HS-5 (cell line): ENCODE data around the gene CASP2.

ENCODE experiments used
- DNase-seq: peaks from one replicate; pipeline ENCODE4 v3.0.0-alpha.2; 2012; ENCODE audit warnings: low read depth

CASP2 gene

GRCh38 chr7:143287935-143288826 lies at the start of gene CASP2:
Gene CASP2, plus strand, starts transcription at chr7:143288351. Its CDS starts 105 bp downstream, at chr7:143288456.
- DNase-seq = peak; percentile 45

DNA sequence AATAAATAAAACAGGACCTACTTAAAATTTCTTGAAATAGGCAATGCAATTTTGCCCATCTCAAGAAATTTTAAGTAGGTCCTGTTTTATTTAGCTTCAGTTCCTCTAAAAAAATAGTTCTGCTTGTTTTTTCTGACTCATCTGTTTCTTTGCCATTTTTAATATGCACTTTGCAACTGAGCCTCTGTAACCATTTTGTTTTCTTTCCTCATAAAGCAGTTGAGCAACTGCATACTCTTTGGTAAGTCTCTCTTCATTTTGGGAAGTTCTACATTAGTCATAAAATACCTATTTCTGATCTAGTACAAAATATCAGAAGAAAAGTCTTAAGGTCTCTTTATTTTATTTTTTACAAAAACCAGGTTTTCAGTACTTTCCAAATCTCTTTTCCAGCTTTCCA lies 48.3 kb upstream of the CASP2 start:
- no peak for DNase-seq

DNA sequence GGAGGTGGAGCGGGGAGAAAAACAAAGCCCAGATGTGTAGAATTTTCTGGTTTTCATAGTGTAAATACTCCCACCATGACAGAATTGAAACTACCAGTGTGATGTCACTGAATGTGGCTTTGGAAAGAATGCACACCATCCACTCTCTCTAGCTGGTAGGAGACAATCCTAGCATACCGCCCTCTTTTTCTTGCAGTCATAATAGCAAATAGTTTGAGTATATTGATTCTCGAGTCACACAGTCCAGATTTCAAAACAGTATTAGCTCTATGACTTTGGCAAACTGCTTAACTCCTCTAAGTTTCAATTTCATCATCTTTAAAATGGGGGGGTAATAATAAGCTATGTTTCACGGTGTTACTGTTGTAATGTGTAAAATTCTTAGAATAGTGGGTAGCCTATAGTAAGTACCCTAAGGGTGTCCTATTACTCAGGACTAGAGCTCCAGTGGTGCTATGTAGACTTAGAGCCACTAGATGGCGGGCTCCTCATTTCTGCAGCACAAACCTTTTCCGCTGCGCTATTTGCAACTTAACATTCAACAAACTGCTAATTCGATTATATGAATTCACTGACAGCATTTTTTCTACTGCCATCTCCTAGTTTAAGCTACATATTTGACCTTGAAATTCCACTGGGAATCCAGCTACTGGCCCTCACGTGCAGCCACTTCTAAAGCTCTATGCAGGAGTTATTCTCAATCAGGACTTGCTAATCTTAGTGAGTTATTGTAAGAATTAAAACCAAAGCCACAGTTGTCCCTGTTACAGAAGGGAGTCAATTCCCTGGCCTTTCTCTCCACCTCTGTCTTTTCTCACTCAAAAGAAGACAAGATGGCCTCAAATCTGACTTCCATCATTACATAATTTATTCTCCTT lies 47.6 kb upstream of the CASP2 start:
- DNase-seq = peak; percentile 41

DNA sequence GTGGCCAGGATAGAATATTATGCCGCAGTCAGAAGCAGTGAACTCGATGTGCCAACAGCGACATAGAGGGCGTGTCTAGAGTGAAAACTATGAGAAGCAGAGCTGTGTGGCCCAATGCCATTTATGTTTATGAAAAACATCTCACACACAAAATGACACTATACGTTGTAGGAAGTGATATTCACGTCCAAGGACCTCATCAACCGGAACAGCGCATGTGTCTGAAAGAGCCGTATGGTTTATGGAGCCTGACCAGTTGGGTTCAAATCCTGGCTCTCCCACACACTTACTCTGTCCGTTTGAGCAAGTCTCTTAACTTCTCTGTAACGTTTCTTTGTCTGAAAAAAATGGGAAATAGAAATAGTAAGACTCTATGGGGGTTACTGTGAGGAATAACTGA lies 45.8 kb upstream of the CASP2 start:
- no peak for DNase-seq

- DNase-seq = no peak
These were observed 45.0 kb upstream of the CASP2 start for GRCh38 chr7:143243111-143243510.

GRCh38 chr7:143243614-143244013 lies 44.5 kb upstream of the CASP2 start:
- DNase-seq = no peak

- DNase-seq = no peak
These were observed 43.8 kb upstream of the CASP2 start for GRCh38 chr7:143244321-143244720.

GRCh38 chr7:143245123-143245522 lies 43.0 kb upstream of the CASP2 start:
- DNase-seq = peak; percentile 28

GRCh38 chr7:143247372-143247771 lies 40.8 kb upstream of the CASP2 start:
- DNase-seq = no peak

- DNase-seq = no peak
These were observed 39.3 kb upstream of the CASP2 start for GRCh38 chr7:143248761-143249354.

- no peak for DNase-seq
These were observed 38.0 kb upstream of the CASP2 start for GRCh38 chr7:143250199-143250598.

DNA sequence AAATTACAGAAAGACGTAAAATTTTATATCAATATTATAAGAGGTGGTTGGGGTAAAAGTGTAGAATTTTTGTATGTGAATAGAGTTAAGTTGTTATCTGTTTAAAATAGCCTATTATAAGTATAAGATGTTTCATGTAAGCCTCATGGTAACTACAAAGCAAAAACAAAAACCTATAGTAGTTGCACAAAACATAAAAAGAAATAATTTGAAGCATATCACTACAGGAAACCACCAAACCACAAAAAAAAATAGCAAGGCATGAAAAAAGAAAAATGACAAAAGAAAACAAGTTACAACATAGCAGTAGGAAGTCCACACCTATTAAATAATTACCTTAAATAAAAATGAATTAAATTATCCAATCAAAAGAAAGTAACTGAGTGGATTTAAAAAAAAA lies 37.3 kb upstream of the CASP2 start:
- DNase-seq = no peak

DNA sequence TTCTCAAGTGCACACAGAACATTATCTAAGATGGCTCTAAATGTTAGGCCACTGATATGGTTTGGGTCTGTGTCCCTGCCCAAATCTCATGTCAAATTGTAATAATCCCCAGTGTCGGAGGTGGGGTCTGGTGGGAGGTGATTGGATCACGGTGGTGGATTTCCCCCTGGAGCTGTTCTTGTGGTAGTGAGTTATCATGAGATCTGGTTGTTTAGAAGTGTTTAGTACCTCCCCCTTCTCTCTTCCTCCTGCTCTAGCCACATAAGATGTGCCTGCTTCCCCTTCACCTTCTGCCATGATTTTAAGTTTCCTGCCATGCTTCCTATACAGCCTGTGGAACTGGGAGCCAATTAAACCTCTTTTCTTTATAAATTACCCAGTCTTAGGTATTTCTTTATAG lies 36.1 kb upstream of the CASP2 start:
- no peak for DNase-seq

DNA sequence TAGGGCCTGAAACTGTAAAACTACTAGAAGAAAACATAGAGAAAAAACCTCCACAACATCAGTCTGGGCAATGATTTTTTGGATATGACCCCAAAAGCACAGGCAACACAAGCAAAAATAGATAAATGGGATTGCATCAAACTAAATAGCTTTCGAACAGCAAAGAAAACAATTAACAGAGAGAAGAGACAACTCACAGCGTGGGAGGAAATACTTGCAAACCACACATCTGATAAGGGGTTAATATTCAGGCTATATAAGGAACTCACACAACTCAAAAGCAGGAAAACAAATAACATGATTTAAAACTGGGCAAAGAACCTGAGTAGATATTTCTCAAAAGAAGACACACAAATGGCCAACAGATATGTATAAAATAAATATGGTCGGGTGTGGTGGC lies 32.6 kb upstream of the CASP2 start:
- DNase-seq = no peak

- no peak for DNase-seq
These were observed 31.8 kb upstream of the CASP2 start for GRCh38 chr7:143256325-143256724.

DNA sequence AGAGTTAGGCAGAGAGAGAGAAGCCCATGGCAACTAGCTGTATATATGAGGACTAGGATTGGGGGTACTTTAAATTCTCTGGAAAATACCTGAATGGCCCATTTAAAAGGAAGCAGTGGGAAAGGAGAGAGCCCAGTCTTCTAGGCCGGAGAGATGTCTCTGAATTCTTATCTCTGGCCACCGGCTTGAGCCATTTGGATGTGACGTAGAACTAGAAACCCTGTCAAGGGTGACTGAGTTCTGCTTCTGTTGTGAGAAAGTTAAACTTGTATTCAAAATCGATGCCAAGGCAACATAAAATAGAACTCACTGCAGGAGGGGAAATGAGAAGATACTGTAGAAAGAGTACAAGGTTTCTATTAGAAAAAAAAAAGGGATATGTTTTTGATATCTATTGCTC lies 31.2 kb upstream of the CASP2 start:
- DNase-seq = no peak

GRCh38 chr7:143257501-143257900 lies 30.6 kb upstream of the CASP2 start:
- DNase-seq = no peak

- no peak for DNase-seq
These were observed 29.3 kb upstream of the CASP2 start for GRCh38 chr7:143258831-143259230.

DNA sequence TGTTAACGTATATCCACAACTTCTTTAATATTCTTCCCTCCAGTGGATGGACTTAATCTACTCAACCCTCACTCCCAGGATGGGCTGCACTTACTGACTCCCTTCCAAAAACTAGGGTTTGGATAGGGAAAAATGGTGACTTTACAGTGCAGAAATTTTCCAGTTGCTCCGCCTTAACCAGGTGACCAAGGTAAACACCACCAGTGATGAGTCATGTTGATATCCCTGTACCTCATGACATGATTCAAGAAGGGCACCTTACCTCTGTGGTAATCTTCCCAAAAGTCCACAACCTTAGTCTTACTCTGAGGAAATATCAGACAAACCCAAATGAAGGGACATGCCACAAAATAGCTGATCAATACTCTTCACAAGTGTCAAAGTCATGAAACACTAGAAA lies 28.4 kb upstream of the CASP2 start:
- no peak for DNase-seq

- no peak for DNase-seq
These were observed 26.2 kb upstream of the CASP2 start for GRCh38 chr7:143261901-143262300.

DNA sequence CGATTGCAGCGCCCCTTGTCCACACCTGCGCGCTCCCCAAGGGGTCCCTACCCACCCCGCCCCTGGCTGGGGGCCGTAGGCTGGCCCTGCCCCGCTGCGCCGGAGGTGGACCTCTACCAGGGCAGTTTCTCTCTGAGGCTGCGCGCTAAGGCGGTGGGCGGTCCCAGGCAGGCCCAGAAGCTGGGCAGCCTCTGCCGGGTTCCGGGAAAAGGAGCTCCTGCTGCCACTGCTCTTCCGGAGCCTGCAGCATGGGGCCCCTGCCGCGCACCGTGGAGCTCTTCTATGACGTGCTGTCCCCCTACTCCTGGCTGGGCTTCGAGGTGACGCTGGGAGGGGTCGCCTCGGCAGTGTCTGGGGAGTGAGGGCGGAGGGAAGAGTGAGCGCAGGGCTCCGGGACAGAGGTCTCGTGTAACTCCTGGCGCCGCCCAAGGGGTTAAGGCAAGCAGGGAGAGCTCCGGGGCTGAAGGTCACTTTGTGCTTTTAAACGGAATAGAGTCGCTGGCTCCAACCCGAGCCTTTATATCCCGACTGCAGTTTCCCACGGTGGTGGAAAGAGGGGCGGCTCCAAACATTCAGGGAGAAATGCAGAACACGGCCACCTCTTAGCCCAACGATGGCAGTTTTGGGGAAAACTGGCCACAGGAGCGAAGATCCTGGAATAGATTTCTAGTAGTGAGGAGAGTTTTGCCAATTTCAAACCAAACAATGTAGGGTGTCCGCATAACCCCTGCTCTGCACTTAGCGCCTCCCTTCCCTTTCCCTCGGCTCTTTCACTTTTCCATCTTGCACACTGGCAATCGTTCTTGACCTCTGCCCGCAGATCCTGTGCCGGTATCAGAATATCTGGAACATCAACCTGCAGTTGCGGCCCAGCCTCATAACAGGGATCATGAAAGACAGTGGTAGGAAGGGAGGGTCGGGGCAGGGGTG lies 24.6 kb upstream of the CASP2 start, which contains the start of gene GSTK1:
Gene GSTK1, plus strand, starts transcription at position 176 of the 930 bp plus-strand sequence. Its CDS starts 73 bp downstream, at position 249.
- no peak for DNase-seq
